Lower leg skin (tissue), 3 donors: ENCODE measurements around the gene PPIP5K2.

ENCODE experiments used
- POLR2A ChIP-seq, 2 donors: fragments of 450-650 bp; IDR thresholded peaks; one replicate each; pipeline ENCODE4 v1.6.1; 2016 to 2017; ENCODE audit warnings: antibody characterized with exemption in 2 of 2, mild to moderate bottlenecking in 1 of 2, moderate library complexity in 1 of 2
- TF ChIP-seq, protein P1 (sequence below), 3 donors: fragments of 450-650 bp; IDR thresholded peaks; one replicate each; pipeline ENCODE4 v1.5.1; 2016; ENCODE audit warnings: antibody characterized with exemption in 3 of 3, mild to moderate bottlenecking in 3 of 3, moderate library complexity in 2 of 3

DNA sequence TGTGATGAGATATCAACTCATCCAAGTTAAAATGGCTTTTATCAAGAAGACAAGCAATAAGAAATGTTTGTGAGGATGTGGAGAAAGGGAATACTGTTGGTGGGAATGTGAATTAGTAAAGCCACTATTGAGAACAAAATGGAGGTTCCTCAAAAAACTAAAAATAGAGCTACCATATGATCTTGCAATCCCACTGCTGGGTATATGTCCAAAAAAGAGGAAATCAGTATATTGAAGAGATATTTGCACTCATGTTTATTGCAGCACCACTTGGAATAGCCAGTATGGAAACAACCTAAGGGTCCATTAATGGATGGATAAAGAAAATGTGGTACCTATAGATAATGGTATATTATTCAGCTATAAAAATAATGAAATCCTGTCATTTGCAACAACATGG, 25.1 kb downstream of the PPIP5K2 start:
- TF ChIP-seq, protein P1, sequence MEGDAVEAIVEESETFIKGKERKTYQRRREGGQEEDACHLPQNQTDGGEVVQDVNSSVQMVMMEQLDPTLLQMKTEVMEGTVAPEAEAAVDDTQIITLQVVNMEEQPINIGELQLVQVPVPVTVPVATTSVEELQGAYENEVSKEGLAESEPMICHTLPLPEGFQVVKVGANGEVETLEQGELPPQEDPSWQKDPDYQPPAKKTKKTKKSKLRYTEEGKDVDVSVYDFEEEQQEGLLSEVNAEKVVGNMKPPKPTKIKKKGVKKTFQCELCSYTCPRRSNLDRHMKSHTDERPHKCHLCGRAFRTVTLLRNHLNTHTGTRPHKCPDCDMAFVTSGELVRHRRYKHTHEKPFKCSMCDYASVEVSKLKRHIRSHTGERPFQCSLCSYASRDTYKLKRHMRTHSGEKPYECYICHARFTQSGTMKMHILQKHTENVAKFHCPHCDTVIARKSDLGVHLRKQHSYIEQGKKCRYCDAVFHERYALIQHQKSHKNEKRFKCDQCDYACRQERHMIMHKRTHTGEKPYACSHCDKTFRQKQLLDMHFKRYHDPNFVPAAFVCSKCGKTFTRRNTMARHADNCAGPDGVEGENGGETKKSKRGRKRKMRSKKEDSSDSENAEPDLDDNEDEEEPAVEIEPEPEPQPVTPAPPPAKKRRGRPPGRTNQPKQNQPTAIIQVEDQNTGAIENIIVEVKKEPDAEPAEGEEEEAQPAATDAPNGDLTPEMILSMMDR (IDR thresholded peaks at IDR 0.05), result no peak
- no peak for TF ChIP-seq POLR2A (IDR thresholded peaks at IDR 0.05)
